GM18870 (cell line): ENCODE results near the gene CTSD.
A peak's percentile ranks its signal among the peaks of the same experiment; 100 is the strongest.
"Not testable (repeated sequence)": the region's sequence is repeated elsewhere in the genome, so short reads cannot be mapped to it uniquely, and the experiment has no call there.

Experiments
- ATAC-seq: cut with Tn5 transposase; IDR thresholded peaks from one replicate; pipeline ENCODE4 v1.9.1; 2021; ENCODE audit warnings: moderate library complexity; ENCODE audit not compliant: unreplicated experiment

The CTSD gene

DNA sequence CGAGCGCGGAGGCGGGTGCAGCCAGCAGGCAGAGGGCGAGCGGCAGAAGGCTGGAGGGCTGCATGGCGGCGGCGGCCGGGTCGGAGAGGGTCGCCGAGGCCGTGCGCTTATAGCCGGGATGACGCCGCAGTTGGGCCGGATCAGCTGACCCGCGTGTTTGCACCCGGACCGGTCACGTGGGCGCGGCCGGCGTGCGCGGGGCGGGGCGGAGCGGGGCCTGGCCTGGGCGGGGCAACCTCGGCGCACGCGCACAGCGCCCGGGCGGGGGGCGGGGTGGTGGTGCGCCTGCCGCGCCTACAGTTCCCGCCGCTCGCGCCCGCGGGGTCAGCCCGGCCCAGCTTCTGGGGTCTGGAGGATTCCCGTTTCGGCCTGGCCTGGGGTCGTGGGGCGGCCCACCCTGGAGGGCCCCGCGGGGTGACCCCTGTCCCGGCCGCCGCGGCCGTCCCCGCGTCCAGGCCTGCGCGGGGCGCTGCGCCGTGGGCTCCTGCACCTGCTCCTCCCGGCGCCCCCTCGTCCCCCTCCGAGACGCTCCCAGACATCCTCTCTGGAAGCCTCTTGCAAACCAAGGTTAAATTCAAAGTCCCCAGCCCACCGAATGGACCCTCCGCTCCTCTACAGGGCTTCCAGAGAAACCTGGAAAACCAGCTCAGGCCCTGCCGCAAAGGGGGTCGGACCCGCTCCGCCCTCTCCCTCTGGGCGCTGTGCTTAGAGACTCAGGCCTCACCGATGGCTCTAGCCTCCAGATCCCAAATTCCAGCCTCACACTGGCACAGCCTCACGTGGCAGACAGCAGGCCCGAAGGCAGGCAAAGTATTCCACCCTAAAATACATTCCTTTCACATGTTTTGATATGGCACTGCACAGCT is at the start of gene CTSD:
TSS of gene CTSD (minus strand) at position 132 of the 866 bp plus-strand sequence. CDS start at position 64, 68 bp downstream.
- peak; percentile 52 for ATAC-seq

DNA sequence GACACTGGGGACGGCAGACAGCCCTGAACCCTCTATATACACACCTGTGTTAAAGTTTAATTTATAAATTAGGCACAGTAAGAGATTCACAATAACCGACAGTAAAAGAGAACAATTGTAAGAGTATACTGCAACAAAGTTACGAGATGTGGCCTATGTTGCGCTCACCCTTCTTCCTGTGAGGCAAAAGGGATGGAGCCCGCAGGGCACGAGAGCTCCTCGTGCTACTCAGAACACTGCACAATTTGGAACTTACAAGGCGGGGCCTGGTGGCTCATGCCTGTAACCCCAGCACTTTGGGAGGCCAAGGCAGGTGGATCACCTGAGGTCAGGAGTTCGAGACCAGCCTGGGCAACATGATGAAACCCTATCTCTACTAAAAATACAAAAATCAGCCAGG is 49.6 kb upstream of the CTSD start:
- not testable (repeated sequence) for ATAC-seq

DNA sequence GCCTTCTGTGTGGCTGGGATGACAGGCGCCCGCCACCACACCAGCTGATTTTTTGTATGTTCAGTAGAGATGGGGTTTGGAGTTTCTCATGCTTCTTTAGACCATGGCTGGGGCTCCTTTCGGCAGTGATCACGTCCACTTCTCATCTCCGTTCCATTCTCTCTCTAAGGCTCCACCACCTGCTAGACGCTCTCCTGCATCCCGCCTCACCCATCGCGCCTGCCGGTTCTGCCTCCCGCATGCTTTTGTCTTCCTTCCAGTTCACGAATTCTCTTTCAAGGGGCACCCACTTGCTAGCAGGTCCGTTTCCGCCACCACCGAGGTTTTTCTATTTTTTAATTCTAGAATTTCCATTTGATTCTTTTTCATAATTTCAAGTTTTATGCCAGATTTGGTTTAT is 49.1 kb upstream of the CTSD start:
- no peak for ATAC-seq

DNA sequence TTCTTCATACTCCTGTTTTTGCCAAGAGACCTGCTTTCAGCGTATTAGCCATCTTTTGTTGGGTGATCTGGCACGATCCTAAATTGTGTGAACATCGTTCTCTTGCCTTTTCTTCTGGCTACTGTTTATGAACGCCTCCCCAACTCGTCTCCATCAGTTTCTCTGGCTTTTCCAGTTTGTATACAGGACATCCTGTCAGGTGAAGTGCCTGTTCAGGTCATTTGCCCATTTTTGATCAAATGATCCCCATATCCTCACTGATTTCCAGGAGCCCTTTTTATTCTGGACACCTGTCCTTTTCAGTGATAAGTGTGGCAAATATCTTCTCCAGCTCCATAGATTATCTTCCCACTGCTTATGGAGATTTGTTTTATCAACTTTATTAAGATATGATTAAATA is 48.5 kb upstream of the CTSD start:
- no peak for ATAC-seq

DNA sequence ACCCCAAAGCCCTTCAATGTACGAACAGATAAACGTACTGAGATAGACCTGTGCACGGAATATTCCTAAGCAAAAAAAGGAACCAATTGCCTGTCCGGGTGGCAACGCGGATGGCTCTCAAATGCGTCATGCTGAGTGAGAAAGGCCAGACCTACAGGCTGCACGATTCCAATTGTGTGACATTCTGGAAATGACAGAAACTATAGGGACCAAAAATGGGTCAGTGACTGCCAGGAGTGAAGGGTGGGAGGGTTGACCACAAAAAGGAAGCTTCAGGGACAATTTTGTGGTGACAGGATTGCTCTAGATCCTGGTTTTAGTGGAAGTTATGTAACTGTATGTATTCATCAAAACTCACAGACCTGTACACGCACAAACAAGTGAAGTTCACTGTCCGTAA is 47.0 kb upstream of the CTSD start:
- ATAC-seq, result no peak

DNA sequence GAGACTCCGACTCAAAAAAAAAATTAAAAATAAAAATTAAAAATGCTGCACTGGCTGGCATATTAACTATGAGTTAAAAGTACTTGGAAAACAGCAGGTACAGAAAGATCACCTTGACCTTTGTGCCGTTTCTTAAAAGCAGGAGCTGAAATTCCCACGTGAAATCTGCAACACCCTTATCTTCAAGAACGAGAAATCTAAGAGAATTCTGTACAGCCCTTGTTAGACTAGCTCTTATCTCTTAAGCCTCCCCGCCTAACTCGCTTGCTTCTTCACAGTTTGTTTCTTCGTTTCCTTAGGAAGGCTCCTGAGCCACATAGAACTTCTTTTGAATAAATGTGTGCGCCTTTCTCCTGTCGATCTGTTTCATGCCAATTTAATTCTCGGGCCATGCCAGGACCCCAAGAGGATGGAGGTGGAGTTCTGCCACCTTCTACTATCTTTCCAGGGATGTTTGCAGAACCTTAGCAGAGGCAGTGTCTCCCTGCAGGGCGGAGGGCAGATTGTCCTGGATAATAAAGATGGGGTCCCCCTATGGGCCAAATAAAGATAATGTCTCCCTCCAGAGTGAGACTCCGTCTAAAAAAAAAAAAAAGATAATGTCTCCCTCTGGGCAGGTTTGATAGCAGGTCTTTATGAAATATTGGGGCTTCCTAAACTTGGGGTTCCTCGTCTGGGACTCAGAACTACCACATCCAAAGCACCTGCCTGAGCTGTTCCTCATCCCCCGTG is 43.7 kb upstream of the CTSD start:
- no peak for ATAC-seq

DNA sequence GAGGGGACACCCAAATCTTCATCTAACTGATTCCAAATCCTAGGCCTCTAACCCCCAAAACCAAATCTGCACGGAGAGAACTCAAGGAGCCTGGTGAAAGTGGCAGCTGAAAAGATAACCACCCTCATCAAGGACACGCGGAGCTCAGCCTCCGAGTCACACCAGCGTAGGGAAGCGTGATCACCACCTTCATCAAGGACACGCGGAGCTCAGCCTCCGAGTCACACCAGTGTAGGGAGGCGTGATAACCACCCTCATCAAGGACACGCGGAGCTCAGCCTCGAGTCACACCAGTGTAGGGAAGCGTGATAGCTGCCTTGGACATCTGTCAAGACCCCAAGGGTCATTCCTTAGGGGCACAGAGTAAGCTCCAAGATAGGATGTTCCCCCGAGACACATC is 41.8 kb upstream of the CTSD start:
- ATAC-seq, result no peak

DNA sequence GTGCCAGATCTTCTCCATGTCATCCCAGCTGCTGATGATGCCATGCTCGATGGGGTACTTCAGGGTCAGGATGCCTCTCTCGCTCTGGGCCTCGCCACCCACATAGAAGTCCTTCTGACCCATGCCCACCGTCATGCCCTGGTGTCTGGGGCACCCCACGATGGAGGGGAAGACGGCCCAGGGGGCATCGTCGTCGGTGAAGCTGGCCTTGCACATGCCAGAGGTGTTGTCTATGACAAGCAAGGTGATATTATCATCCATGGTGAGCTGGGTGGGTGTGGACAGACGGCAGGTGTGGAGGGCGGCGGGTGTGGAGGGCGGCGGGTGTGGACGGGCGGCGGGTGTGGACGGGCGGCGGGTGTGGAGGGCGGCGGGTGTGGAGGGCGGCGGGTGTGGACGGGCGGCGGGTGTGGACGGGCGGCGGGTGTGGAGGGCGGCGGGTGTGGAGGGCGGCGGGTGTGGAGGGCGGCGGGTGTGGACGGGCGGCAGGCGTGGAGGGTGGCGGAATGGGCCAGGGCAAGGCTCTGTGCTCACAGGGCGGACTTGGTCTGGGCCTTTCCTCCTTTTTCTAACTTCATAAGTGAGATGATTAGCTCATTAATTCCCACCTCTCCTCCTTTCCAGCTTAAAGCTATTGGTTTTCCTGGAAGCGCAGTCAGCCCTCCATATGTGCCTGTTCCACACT is 40.2 kb upstream of the CTSD start:
- not testable (repeated sequence) for ATAC-seq

DNA sequence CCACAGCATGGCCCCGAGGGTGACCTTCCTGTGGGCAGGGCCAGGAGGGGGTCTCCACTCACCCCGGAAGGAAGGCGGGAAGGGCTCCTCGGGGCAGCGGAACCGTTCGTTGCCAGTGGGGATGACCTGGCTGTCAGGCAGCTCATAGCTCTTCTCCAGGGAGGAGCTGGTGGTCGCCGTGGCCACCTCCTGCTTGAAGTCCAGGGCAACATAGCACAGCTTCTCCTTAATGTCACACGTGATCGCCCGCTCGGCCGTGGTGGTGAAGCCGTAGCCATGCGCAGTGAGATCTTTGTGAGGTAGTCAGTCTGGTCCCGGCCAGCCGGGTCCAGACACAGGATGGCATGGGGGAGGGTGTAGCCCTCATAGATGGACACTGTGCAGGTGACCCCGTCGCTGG is 39.5 kb upstream of the CTSD start:
- no peak for ATAC-seq

DNA sequence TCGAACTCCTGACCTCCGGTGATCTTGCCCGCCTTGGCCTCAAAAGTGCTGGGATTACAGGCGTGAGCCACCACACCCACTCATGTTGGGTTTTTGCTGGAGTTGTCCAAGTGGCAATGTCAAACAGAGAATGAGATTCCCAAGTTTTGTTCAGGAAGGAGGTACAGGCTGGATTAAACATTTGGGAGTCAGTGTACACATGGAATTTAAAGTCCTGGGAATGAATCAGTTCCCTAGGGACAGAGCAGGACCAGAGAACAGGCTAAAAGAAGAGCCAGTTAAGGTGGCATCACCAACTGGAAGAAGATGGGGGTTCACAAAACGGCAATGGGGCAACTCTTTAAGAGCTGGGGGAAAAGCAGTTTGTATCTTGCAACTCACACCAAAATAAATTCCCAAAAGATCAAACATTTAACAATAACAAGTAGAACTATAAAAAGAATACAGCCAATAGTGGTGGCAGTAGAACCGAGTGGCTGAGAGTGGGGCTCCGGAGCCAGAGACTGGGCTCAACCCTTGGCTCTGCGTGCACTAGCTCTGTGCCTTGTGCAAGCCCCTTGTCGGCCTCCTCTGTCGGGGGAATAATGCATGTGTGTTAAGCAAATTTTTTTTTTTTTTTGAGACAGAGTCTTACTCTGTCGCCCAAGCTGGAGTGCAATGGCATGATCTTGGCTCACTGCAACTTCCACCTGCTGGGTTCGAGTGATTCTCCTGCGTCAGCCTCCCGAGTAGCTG is 33.8 kb upstream of the CTSD start:
- ATAC-seq, result no peak

DNA sequence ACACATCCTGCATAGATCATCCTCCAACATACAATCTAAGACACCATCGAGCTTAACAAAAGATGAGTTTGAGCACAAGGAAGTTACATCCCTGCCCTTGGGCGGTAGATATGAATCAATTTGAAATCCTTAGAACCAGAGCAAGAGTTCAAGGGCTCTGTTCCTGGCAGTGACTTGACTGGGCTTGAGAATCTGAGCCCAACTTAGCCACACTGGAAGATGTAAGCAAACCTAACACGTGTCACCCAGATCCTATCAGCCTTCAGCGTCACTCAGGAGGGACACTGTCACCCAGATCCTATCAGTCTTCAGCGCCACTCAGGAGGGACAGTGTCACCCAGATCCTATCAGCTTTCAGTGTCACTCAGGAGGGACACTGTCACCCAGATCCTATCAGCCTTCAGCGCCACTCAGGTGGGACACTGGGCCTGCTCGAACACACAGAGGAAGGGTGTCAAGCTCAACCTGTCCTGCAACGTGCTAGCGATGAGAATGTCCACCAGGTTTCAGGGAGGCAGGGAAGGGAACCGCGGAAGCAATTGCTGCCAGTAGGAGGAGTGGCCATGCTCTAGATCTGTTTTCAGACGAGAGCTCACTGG is 32.8 kb upstream of the CTSD start:
- no peak for ATAC-seq

DNA sequence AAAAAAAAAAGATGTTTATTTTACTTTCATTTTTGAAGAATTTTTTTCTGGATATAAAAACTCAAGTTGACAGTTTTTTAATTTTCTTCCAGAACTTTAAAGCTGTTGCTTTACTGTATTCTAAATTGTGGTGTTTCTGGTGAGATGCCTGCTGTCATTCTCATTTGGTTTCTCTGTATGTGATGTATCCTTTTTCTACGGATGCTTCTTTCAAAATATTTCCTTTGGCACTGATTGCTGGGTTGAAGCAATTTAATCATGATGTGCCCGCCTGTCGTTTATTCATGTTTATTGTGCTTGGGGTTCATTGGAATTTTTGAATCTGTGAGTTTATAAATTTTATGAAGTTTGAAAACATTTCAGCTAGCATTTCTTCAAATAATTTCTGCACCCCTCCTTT is 29.4 kb upstream of the CTSD start:
- ATAC-seq, result no peak

DNA sequence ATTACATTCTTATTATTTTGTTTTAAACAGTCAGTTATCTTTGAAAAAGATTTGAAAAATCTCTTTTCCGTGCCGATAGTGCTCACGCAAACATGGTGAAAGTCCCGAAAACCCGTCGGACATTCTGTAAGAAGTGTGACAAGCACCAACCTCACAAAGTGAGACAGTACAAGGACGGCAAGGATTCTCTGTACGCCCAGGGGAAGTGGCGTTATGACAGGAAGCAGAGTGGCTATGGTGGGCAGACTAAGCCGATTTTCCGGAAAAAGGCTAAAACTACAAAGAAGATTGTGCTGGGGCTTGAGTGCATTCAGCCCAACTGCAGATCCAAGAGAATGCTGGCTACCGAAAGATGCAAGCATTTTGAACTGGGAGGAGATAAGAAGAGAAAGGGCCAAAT is 28.7 kb upstream of the CTSD start:
- ATAC-seq, result no peak

DNA sequence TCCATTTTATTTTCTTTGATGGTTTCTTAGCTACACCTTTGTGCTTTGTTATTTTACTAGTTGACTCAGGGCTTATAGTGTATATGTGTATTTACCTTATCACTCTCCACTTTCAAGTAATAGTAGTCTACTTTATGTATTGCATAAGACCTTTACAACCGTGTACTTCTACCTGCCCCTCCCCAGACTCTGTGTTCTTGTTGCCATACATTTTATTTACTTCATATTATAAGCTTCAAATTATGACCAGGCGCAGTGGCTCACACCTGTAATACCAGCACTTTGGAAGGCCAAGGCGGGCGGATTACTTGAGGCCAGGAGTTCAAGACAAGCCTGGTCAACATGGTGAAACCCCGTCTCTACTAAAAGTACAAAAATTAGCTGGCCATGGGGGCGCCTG is 28.2 kb upstream of the CTSD start:
- no peak for ATAC-seq

DNA sequence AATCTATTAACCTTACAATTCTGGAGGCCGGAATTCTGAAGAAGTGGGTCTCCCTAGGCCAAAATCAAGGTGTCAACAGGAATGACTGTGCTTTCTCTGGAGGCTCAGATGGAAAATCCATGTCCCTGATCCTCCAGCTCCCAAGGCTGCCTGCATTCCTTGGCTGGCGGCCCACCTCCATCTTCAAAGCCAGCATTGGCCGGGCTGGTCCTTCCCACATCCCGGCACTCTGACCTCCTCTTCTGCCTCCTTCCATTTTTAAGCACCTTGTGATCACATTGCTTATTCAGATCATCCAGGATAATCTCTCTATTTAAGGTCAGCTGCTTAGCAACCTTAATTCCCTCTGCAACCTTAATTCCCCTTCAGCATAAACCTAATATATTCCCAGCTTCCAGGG is 22.7 kb upstream of the CTSD start:
- ATAC-seq, result no peak

DNA sequence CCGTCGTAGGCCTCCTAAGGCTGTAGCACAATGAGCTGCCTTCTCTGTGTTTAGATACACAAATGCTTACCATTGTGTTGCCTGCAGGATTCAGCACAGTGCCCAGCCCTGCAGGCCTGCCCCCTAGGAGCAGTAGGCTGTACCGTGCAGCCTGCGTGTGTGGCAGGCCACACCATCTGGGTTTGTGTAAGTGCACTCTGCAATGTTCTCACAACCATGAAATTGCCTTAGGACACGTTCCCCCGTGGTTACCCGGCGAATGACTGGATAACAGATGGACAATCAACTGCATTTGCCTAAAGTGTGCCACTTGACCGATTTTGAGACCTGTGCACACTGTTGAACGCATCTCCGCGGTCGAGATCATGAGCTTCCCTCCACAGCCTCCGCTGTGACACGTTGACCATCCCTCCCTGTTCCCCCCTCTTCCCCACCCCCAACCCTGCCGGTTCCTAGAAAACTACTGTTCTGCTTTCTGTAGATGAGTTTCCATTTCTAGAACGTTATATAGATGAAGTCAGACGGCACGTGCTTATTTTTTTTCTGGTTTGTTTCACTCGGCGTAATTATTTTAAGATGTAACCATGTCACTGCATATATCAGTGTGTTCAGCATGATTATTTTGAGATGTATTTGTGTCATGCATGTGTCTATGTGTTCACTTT is 22.2 kb upstream of the CTSD start:
- ATAC-seq, result no peak

DNA sequence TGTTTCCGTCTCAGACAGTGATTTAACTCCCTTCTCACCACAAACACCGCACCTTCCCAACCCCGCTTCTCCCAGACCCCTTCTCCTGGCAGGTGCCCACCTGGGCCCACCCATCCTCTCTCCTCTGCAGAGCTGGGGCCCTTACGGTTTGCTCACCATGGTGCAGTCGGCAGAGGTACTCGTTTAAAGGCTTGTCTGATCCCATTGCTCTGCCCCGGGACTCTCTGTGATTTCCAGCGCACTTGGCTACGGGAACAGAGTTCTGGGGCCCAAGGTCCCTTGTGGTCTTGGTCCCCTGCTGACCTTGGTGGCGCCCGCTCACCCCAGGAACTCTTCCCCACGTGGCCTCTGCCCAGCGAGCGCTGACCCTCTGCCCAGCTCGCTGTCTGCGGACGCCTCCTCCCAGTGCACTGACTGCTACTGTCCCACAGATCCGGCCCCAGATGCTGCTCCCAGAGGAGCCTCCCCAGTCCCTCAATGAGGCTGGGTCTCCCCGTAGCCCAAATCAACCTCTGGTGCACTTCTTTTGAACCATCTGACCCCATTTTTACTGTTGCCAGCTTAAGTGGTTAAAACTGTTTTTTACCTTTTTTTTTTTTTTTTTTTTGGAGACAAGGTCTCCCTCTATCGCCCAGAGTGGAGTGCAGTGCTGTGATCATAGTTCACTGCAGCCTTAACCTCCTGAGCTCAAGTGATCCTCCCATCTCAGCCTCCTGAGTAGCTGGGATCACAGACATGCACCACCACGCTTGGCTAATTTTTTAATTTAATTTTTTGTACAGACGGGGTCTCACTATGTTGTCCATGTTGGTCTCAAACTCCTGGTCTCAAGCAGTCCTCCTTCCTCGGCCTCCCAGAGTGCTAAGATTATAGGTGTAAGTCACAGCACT is 21.3 kb upstream of the CTSD start:
- no peak for ATAC-seq

DNA sequence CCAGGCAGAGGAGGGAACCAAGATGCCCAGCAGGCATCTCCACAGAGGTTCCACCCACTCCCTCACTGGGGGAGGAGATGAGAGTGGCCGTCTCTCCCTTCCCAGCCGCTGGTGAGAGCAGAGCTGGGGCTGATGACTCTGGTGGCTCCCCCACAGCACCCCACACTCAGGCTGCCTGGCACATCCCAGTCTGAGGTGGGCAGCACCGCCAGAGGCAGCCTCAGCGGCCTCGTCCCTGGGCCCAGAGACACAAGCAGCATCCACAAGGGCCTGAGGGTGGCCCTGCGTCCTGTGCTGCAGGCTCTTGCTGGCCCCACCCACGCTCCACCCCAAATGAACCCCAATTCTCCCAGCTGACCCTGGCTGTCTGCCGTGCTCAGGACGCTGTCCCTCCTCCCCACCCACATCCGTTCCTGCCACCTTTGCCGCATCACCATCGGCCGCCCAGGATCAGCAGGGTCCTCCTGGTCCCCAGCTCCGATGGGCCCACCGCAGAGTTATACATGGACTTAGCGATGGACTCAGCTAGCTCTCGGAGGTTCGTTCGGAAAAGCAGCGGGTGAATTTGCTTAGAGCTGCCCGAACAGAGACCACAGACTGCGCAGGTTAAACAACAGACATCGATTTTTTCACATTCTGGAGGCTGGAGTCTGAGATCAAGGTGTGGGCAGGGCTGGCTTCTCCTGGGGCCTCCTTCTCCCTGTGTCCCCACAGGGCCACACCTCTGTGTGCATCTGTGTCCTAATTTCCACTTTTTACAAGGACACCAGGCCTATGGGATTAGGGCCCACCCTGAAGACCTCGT is 20.2 kb upstream of the CTSD start:
- ATAC-seq, result no peak
